Peyer's patch (tissue), 4 donors: ENCODE data around the gene BSCL2. TPM values are rescaled to one million over a fixed set of nuclear protein-coding genes. Genes with fewer than 3 reads are reported as not detected.
A peak's percentile ranks its signal among the peaks of the same experiment; 100 is the strongest.

Experiments used
- DNase-seq, 3 donors: peaks; one replicate each; pipeline ENCODE4 v3.0.0-alpha.2; 2017 to 2019
- H3K27ac ChIP-seq, 4 donors: fragments of 200-600 bp; sonication (generic); one replicate each; pipeline ENCODE4 v1.5.1; 2016 to 2019
- H3K27me3 ChIP-seq, 2 donors: fragments of 200-600 bp; sonication (generic); one replicate each; pipeline ENCODE4 v1.5.1; 2019
- H3K36me3 ChIP-seq, 3 donors: fragments of 200-600 bp; sonication (generic); one replicate each; pipeline ENCODE4 v1.5.1; 2016 to 2019
- H3K4me1 ChIP-seq, 4 donors: fragments of 200-600 bp; sonication (generic); one replicate each; pipeline ENCODE4 v1.5.1; 2016 to 2019
- H3K4me3 ChIP-seq, 4 donors: fragments of 200-600 bp; sonication (generic); 1 replicate in 3 of 4; 2 replicates in 1 of 4; pipeline ENCODE4 v1.5.1; 2016 to 2019; ENCODE audit warnings: mild to moderate bottlenecking in 1 of 4
- H3K9me3 ChIP-seq, 4 donors: fragments of 200-600 bp; sonication (generic); one replicate each; pipeline ENCODE4 v1.5.1; 2016 to 2019; ENCODE audit warnings: mild to moderate bottlenecking in 1 of 4
- CTCF ChIP-seq, 6 experiments: fragments of 450-650 bp in 4 of 6; fragments of 200-600 bp in 2 of 6; sonication (generic) in 1 of 6; IDR thresholded peaks; one replicate each; pipeline ENCODE4 v1.5.1; 2017 to 2019; ENCODE audit warnings: antibody characterized with exemption in 6 of 6, mild to moderate bottlenecking in 3 of 6, moderate library complexity in 1 of 6
- POLR2A ChIP-seq, 2 donors: fragments of 450-650 bp; IDR thresholded peaks; one replicate each; pipeline ENCODE4 v1.5.1; 2017; ENCODE audit warnings: antibody characterized with exemption in 2 of 2, mild to moderate bottlenecking in 2 of 2, moderate library complexity in 2 of 2
- total RNA-seq, 4 donors: library from RNA; depleted of rRNA; stranded (reverse); fragments of >200 nt; gene quantifications; one replicate each; pipeline ENCODE4 v1.1.0, GENCODE V29; 2016

BSCL2 gene
- total RNA-seq, 4 donors from 2014 or later: 51.5 to 71.2 (median 61.3) TPM

GRCh38 chr11:62728171-62728988 is 21.2 kb upstream of the BSCL2 start, which contains the start of gene TTC9C:
Gene TTC9C (plus strand): TSS chr11:62728486. CDS start chr11:62728849, 363 bp downstream.
- Histone ChIP-seq H3K27me3 (no peaks in the 10 kb centered on the region), H3K36me3 (peaks cover 0 to 25% (median 0%) of the 10 kb centered on the region in 3 donors), H3K9me3 (no peaks in the 10 kb centered on the region), H3K4me1 (peaks cover 0 to 54% (median 12%) of the 10 kb centered on the region in 4 donors), H3K4me3 (peak within 1 kb of the TSS; percentile 83 to 97 (median 86)), H3K27ac (peak within 1 kb of the TSS; percentile 79 to 98 (median 94))
- TF ChIP-seq POLR2A (IDR thresholded peaks at IDR 0.05) (peak; percentile 72 to 73), CTCF (IDR thresholded peaks at IDR 0.05) (no peak)
- DNase-seq: peak; percentile 88 to 96 (median 96)

GRCh38 chr11:62727872-62728170 is 20.6 kb upstream of the BSCL2 start:
- H3K27ac ChIP-seq: peak overlapping the region; percentile 79 to 98 (median 94)
- TF ChIP-seq CTCF (IDR thresholded peaks at IDR 0.05) (no peak), POLR2A (IDR thresholded peaks at IDR 0.05) (no peak)
- H3K36me3 ChIP-seq: peaks cover 0 to 27% (median 0%) of the 10 kb centered on the region in 3 donors
- peak; percentile 82 to 94 (median 84) for DNase-seq
- peak overlapping the region; percentile 83 to 97 (median 86) for H3K4me3 ChIP-seq
- peaks cover 0 to 56% (median 12%) of the 10 kb centered on the region in 4 donors for H3K4me1 ChIP-seq
- H3K27me3 ChIP-seq: no peaks in the 10 kb centered on the region
- H3K9me3 ChIP-seq: no peaks in the 10 kb centered on the region

GRCh38 chr11:62727165-62727871 is 20.1 kb upstream of the BSCL2 start, which contains the start of gene HNRNPUL2:
Gene HNRNPUL2 (minus strand): TSS chr11:62727457. CDS start chr11:62727156, 301 bp downstream.
- TF ChIP-seq CTCF (IDR thresholded peaks at IDR 0.05): peak in 3 of 6 experiments; percentile 1 to 20 (median 8)
- peak; percentile 92 to 95 for TF ChIP-seq POLR2A (IDR thresholded peaks at IDR 0.05)
- Histone ChIP-seq H3K36me3 (peaks cover 0 to 27% (median 3%) of the 10 kb centered on the region in 3 donors), H3K4me3 (peak within 1 kb of the TSS; percentile 83 to 97 (median 86)), H3K27me3 (no peaks in the 10 kb centered on the region), H3K9me3 (no peaks in the 10 kb centered on the region), H3K4me1 (peaks cover 0 to 51% (median 12%) of the 10 kb centered on the region in 4 donors), H3K27ac (peak within 1 kb of the TSS; percentile 79 to 98 (median 94))
- peak; percentile 96 to 99 (median 98) for DNase-seq

GRCh38 chr11:62726915-62727164 is 19.6 kb upstream of the BSCL2 start:
- Histone ChIP-seq H3K27ac (peak overlapping the region; percentile 79 to 98 (median 94)), H3K9me3 (no peaks in the 10 kb centered on the region), H3K4me3 (peak overlapping the region; percentile 83 to 97 (median 86)), H3K36me3 (peaks cover 0 to 29% (median 3%) of the 10 kb centered on the region in 3 donors), H3K27me3 (no peaks in the 10 kb centered on the region), H3K4me1 (peaks cover 0 to 50% (median 12%) of the 10 kb centered on the region in 4 donors)
- no peak for DNase-seq
- TF ChIP-seq POLR2A (IDR thresholded peaks at IDR 0.05): no peak
- no peak for TF ChIP-seq CTCF (IDR thresholded peaks at IDR 0.05)

- peaks cover 0 to 34% (median 3%) of the 10 kb centered on the region in 3 donors for H3K36me3 ChIP-seq
- DNase-seq: peak in 1 of 3 donors; percentile 57
- H3K4me1 ChIP-seq: peaks cover 0 to 48% (median 12%) of the 10 kb centered on the region in 4 donors
Observed at GRCh38 chr11:62726156-62726914, 19.1 kb upstream of the BSCL2 start.

More at GRCh38 chr11:62726156-62726914, 19.1 kb upstream of the BSCL2 start:
- no peaks in the 10 kb centered on the region for H3K27me3 ChIP-seq
- peak overlapping the region; percentile 79 to 98 (median 94) for H3K27ac ChIP-seq
- no peaks in the 10 kb centered on the region for H3K9me3 ChIP-seq
- no peak for TF ChIP-seq CTCF (IDR thresholded peaks at IDR 0.05)
- no peak for TF ChIP-seq POLR2A (IDR thresholded peaks at IDR 0.05)
- peak overlapping the region; percentile 83 to 97 (median 86) for H3K4me3 ChIP-seq
